Measurements from ENCODE around the gene SPATA20.

DNA sequence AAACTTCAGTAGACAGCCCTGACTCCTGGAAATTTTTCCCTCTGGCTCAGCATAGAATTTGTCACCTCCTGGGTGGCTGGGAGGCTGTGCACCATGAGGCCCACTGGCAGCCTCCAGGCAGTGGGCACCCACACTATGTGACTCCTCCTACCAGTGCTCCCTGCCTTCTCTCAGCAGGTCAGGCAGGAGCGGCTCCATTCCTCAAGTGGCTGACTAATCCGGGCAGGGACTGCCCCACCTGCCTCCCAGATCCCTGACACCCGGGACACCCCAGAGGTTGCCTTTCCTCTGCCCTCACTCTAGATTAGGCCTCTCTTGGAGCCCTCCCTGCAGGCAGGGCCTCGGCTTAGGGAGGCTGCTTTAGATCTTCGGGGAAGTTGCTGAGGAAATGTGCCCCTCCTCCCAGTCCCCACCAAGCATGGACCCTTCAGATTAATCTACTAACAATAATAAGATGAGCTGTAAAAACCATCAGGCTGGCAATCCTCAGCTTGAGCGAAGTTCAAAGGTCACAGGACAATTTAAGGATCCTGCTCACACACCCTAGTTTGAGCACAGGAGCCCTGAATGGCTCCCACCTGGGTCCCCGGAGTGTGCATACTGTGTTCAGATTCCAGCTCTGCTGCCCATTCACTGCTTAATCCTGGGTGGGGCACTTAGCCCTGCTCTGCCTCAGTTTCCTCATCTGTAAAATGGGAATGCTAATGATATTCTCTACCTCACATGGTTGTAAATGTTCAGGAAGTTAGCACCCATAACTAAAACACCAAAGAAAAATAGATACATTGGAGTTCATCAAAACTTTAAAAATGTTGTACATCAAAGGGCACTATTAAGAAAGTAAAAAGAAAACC is 48.7 kb upstream of the SPATA20 start:
- TF ChIP-seq, protein P1, sequence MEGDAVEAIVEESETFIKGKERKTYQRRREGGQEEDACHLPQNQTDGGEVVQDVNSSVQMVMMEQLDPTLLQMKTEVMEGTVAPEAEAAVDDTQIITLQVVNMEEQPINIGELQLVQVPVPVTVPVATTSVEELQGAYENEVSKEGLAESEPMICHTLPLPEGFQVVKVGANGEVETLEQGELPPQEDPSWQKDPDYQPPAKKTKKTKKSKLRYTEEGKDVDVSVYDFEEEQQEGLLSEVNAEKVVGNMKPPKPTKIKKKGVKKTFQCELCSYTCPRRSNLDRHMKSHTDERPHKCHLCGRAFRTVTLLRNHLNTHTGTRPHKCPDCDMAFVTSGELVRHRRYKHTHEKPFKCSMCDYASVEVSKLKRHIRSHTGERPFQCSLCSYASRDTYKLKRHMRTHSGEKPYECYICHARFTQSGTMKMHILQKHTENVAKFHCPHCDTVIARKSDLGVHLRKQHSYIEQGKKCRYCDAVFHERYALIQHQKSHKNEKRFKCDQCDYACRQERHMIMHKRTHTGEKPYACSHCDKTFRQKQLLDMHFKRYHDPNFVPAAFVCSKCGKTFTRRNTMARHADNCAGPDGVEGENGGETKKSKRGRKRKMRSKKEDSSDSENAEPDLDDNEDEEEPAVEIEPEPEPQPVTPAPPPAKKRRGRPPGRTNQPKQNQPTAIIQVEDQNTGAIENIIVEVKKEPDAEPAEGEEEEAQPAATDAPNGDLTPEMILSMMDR (IDR thresholded peaks at IDR 0.05; ENCODE audit: poor library complexity, severe bottlenecking), result no peak
- TF ChIP-seq RAD21 (conservative IDR thresholded peaks at IDR 0.05), result no peak

Data from neural cell (in vitro differentiated cells).